Measurements from ENCODE around the gene ZBTB47.
A peak's percentile ranks its signal among the peaks of the same experiment; 100 is the strongest.

Gene ZBTB47

DNA sequence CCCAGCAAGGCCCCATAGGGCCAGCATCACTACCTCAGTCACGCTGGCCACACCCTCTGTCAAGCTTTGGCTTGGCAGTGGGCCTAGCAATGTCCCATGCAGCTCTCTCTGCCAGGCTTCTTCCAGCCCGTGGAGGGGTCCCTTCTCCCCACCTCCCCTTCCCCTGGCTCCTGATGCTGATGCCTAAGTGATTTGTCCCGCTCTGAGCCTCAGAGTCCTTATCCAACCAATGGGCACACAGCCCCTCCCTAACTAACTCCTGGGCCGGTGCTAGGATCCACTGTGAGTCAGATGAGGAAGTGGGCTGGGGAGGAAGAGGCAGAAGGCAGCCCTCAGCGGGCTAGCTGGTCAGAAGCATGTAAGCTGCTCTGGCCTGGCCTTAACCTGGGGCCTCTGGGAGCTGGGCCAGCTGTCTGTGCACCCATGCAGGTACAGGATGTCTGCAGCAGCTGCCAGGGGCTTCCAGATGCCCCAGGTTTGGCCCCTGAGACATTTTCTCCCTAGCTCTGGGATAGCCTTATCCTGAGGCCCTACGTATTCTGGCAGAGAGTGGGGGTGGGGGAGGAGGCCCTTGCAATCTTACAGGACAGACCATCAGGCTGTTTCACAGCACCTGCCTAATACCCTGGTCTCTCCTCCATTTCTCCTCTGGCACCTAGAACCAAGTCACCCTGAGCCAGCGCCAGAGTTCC is 740 bp upstream of the ZBTB47 start:
- peak; percentile 55 for DNase-seq (ENCODE audit: low spot score)

- DNase-seq (ENCODE audit: low spot score): no peak
These were observed 266 bp upstream of the ZBTB47 start for GRCh38 chr3:42653303-42653559.

DNA sequence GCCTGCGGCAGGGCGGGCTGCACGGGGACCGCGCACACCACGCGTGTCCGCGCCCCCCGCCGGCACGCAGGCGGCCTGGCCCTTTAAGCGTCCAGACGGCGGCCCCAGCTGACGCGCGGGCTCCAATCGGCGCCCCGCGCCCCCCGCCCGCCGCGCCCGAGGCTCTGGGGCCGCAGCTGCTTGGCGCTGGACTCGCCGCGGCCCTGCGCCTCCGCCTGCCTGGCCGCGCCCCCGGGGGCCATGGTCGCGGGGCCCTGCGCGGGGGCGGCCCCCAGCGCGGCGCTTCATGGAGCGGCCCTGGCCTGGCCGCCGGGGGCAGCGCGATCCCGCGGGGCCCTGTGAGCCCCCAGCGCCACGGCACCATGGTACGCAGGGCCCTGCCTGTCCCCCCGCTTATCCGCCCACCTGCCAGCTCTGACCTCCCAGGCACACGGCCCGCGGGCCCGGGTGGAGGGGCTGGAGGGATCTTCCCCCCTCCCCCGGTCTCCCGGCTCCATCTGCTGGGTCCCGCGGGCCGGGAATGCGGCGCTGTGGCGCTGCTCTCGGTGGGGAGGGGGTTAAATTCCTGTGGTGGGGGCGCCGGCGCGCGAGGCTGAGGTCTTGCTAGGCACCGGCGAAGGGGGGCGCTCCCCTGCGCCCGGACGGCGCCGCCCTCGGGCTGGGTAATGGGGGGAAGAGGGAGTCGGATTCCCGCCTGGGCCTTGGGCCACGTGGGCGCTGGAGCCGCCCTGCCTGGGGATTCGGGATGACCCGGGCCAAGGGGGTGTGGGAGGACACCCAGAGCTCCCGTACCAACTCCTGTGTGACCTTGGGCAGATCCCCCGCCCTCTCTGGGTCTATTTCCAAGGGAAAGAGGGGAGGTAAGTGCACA is 1.1 kb downstream of the ZBTB47 start:
- peak; percentile 86 for DNase-seq (ENCODE audit: low spot score)

DNA sequence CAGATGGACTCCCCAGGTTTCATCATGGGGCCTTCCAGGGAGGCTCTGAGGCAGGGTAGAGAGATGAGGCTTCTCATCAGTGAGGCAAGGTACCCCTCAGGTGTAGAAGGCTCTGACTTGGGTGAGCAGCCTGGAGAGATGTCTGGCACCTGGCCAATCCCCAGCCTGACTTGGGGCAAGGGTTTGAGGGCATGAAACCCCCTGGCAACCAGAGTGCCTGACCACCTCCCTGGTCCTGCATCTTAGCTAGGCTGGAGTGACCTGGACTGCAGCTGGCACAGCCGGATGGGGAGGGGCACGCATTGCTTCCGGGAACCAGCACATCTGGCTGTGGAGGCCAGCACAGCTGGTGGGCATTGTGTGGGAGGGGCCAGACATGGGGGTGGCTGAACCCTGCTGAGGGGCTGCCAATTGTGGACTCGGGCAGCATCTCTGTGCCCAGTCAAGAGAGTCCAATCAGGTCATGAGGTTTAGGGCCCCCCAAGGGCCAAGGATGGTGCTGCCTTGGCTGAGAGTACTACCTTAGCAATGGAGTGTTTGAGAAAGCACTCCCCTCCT is 1.9 kb downstream of the ZBTB47 start:
- DNase-seq (ENCODE audit: low spot score): peak; percentile 35

GRCh38 chr3:42655980-42656679 is 2.6 kb downstream of the ZBTB47 start:
- no peak for DNase-seq (ENCODE audit: low spot score)

DNA sequence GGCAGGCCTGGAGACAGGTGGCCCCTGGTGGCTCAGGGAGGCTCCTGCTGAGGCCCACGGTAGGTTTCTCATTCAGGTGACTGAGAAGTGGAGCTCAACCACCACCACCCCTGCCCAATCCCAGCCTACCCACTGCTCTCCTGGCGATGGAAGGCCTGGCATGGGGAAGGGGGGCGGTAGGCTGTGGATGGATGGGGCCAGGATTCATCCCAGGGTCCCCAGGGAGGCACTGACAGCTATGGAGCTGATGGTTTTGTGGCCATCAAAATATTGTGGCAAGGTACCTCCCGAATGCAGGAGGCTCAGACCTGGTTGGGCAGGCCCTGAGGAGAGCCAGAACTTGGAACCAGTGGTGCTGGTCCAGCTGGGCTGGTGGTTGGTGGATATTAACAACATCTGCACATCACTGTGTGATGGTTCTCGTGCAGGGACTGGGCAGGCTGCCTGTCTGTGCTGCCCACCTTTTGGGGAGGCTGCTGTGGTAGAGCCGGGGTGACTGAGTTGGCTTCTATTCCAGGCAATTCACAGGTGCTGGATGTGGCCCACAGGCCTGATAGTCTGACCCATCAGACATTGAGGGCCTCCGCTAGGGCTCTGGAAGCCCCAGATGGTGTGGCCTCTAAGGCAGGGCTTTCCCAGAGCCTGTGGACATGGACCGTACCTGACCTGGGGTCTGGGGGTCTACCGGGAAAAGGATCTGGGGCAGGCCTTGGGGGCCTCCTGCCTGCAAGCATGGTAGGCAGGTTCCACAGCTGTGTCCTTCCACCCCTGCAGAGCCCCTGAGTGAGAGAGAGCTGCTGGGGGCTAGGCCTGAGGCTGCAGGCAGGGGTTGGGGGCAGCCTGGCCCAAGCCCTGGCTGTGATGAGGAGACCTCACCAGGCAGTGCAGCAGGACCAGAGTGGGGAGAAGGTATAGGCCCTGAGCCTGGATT is 3.4 kb downstream of the ZBTB47 start:
- no peak for DNase-seq (ENCODE audit: low spot score)

DNA sequence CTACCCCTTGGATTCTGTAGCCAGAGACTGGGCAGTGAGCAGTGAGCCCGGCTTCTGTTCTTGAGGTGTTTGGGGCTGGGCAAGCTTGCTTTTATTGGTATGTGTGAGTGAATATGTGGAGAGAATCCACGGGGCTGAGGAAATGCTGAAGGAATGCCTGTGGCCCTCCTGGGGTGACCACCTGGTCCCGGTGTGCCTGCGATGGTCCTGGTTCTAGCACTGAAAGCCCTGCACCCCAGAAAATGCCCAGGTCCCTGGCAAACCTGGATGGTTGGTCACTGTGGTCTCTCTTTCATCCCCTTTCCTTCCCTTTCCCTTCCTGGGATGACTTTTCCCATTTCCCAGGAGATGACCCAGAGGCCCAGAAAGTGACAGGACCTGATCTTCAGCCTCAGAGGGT is 4.2 kb downstream of the ZBTB47 start:
- DNase-seq (ENCODE audit: low spot score): no peak

DNA sequence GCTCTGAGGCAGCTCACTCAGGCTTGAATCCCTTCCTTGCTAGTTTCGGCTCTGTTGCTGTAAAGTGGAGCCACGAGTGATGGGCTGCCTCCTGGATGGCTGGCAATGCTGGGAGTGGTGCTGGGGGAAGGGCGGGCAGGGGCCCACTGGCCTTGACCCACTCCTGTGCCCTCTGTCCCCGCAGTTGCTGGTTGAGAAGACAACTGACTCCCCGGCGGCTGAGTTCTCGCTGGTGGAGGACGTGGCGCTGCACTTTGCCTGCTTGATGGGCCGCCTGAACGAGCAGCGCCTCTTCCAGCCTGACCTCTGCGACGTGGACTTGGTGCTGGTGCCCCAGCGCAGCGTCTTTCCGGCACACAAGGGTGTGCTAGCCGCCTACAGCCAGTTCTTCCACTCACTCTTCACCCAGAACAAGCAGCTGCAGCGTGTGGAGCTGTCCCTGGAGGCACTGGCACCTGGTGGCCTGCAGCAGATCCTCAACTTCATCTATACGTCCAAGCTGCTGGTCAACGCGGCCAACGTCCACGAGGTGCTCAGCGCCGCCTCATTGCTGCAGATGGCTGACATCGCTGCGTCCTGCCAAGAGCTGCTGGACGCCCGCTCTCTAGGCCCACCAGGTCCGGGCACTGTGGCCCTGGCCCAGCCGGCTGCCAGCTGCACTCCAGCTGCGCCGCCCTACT is 4.7 kb downstream of the ZBTB47 start:
- DNase-seq (ENCODE audit: low spot score): no peak

DNA sequence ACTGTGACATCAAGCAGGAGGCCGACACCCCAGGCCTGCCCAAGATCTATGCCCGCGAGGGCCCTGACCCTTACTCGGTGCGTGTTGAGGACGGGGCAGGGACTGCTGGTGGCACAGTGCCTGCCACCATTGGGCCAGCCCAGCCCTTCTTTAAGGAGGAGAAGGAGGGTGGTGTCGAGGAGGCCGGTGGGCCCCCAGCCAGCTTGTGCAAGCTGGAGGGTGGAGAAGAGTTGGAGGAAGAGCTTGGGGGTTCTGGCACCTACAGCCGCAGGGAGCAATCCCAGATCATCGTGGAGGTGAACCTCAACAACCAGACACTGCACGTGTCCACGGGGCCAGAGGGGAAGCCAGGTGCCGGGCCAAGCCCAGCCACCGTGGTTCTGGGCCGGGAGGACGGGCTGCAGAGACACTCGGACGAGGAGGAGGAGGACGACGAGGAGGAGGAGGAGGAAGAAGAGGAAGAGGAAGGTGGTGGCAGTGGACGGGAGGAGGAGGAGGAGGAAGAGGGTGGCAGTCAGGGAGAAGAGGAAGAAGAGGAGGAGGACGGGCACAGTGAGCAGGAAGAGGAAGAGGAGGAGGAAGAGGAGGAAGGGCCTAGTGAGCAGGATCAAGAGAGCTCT is 5.4 kb downstream of the ZBTB47 start:
- no peak for DNase-seq (ENCODE audit: low spot score)

GRCh38 chr3:42659451-42660130 is 6.1 kb downstream of the ZBTB47 start:
- DNase-seq (ENCODE audit: low spot score): no peak

- no peak for DNase-seq (ENCODE audit: low spot score)
These were observed 6.7 kb downstream of the ZBTB47 start for GRCh38 chr3:42660131-42660715.

DNA sequence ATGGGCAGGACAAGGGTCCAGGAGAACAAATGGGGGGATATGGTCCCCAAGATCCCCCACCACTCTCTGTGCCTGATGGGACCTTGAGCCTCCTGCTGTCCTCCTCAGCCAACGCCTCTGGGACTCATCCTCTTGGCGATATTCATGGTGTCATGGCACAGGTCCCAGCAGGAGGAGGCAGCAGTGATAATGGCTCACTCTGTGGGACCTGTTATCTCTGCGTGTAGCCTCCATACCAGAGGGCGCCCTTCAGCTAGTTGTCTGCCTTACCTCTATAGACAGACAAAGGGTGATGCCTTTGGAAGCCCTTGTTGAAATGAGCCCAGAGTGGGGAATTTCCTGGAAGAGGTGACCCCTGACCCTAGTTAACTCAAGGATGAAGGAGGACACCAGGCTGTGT is 7.4 kb downstream of the ZBTB47 start:
- no peak for DNase-seq (ENCODE audit: low spot score)

- DNase-seq (ENCODE audit: low spot score): no peak
These were observed 8.1 kb downstream of the ZBTB47 start for GRCh38 chr3:42661593-42662022.

- no peak for DNase-seq (ENCODE audit: low spot score)
These were observed 8.7 kb downstream of the ZBTB47 start for GRCh38 chr3:42662037-42662812.

- DNase-seq (ENCODE audit: low spot score): no peak
These were observed 9.5 kb downstream of the ZBTB47 start for GRCh38 chr3:42662813-42663535.

DNA sequence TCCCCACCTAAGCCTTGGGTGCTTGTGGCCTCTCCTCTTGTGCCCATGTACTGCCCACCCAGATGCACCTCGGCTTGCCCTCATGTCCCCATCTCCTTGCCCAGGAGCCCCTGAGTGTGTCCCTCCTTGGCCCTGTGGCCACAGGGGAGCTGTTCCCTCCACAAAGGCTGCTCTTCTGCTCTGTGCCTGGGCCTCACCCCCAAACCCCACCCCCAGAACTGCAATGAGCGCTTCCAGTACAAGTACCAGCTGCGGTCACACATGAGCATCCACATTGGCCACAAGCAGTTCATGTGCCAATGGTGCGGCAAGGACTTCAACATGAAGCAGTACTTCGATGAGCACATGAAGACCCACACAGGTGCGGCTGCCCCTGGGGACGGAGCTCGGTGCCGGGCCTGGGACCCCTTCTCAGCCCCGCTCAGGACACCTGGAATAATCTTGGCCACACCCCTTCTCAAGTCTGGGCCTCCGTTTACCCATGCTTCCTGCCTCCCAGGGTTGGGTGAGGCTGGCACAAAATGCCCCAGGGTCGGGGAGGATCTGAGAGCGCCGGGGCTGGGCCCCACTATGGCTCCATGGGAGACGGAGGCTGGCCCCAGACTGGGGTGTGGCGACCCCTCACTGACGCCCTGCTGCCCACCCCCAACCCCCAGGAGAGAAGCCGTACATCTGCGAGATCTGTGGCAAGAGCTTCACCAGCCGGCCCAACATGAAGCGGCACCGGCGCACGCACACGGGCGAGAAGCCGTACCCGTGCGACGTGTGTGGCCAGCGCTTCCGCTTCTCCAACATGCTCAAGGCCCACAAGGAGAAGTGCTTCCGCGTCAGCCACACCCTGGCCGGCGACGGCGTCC is 10.3 kb downstream of the ZBTB47 start:
- DNase-seq (ENCODE audit: low spot score): no peak

DNA sequence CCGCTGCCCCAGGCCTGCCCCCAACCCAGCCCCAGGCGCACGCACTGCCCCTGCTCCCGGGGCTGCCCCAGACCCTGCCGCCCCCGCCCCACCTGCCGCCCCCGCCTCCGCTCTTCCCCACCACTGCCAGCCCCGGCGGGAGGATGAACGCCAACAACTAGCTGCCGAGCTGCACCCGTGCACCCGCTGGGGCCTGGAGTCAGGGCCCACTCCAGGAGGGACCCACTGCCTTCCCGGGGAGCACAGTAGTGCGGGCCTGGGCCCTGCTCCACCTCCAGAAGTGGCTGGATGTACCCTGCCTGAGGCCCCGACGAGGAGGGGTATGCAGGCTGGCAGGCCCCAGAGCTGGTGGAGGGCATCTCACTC is 10.9 kb downstream of the ZBTB47 start:
- no peak for DNase-seq (ENCODE audit: low spot score)

Data from putamen (tissue), 1 donor.